AG09309 (cell line): ENCODE data around the gene CASQ2.

Experiments used
- DNase-seq: peaks from one replicate; pipeline ENCODE4 v3.0.0-alpha.2; 2010; ENCODE audit warnings: low read depth
- H3K4me3 ChIP-seq: 2 replicates; pipeline ENCODE4 v1.5.1; 2011; ENCODE audit warnings: mild to moderate bottlenecking, low read depth, low read length, moderate library complexity; ENCODE audit not compliant: control insufficient read depth
- TF ChIP-seq, protein P1 (sequence below): IDR thresholded peaks from 2 replicates; pipeline ENCODE4 v1.5.1; 2011; ENCODE audit warnings: mild to moderate bottlenecking, low read depth, low read length, inconsistent platforms; ENCODE audit not compliant: insufficient read depth, control insufficient read depth; ENCODE audit errors: missing control alignments

Gene CASQ2

DNA sequence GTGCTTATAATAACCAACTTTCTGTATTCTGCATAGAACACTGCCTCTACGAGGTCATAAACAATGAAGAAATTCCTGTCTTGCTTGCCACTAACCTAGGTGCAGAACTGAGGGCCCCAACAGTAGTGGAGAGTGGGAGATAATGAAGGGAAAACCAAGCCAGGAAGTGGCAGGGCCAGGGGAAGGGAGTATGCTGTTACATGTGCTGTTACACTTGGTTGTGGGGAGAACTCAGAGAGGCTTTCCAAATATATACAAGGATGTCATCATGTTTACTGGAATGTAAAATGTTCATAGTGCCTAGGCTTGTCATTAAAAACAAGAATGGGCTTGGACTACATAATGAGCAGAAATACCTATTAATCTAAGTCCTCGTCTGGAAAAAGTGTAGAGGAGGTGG lies 41.3 kb upstream of the CASQ2 start:
- no peak overlapping the region for H3K4me3 ChIP-seq
- TF ChIP-seq, protein P1, sequence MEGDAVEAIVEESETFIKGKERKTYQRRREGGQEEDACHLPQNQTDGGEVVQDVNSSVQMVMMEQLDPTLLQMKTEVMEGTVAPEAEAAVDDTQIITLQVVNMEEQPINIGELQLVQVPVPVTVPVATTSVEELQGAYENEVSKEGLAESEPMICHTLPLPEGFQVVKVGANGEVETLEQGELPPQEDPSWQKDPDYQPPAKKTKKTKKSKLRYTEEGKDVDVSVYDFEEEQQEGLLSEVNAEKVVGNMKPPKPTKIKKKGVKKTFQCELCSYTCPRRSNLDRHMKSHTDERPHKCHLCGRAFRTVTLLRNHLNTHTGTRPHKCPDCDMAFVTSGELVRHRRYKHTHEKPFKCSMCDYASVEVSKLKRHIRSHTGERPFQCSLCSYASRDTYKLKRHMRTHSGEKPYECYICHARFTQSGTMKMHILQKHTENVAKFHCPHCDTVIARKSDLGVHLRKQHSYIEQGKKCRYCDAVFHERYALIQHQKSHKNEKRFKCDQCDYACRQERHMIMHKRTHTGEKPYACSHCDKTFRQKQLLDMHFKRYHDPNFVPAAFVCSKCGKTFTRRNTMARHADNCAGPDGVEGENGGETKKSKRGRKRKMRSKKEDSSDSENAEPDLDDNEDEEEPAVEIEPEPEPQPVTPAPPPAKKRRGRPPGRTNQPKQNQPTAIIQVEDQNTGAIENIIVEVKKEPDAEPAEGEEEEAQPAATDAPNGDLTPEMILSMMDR, result no peak
- DNase-seq, result no peak

DNA sequence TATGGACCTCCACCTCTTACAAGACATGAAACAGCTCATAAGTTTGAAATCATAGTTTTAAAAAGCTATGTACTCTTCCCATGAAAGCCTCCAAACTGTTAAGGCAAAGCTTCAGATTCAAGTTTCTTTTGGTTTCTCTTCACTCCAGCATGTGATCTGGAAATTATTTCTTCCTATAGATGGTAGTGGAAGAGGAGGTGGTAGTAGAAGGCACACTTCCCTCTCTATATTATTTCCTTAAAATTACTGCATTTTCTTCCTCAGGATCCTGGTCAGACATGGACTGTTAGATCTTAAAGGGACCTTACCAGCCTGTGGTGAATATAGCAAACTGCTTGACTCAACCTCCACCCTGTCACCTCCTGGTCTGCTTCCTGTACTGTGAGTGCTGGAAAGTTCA lies 40.6 kb upstream of the CASQ2 start:
- TF ChIP-seq, protein P1, result no peak
- H3K4me3 ChIP-seq, result no peak overlapping the region
- DNase-seq, result no peak

DNA sequence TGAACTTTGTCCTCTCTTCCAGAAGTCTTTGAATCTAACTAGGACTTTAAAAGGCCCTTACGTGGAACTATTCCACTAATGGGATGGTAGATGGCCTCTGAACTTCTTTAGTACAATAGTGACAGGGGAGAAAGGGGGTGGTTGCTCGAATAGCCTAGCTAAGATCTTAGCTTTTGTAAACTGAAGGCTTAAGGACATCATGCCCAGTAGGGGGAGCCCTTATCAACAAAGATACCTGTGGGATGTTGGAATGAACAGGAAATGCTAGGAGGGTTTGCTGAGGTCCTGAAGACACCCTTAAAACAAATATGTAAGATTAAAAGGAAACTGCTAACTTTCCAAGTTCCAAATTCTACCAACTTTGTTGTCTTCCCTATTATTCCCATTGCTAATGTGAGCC lies 39.2 kb upstream of the CASQ2 start:
- no peak overlapping the region for H3K4me3 ChIP-seq
- TF ChIP-seq, protein P1, result peak; percentile 75
- peak; percentile 46 for DNase-seq

DNA sequence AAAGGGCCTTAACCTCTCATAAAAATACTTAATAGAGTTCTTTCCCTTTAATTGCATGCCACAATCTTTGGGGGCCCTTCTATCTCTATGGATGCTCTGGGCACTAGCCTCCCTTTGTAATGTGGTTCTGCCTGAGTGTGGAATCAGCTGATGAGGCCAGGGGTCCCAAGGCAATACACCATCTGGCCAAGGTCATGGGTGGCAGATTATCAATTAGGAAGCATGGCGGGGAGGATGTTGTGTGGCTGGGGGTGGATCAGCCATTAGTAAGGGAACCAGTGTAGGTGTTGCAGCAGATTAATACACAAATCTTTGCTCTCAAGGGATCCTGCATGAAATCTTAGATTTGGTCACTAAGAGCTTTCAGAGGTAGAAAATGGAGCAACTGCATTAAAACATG lies 37.1 kb upstream of the CASQ2 start:
- TF ChIP-seq, protein P1, result no peak
- no peak overlapping the region for H3K4me3 ChIP-seq
- no peak for DNase-seq

DNA sequence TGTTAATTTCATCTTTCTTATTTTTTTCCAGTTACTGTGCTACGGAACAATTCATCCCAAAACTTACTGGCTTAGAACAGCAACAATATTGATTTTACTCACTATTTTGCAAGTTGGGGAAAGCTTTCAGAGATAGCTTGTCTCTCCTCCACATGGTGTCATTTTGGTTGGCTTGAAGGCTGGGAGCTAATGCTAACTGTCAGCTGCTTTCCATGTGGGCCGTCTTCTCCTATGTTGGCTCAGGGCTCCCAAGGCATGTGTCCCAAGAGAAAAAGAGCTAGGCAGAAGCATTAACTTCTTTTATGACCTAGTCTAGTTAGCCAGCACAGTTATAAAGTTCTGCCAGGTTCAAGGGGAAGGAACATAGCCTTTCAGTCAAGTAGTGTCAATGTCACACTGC lies 33.9 kb upstream of the CASQ2 start:
- no peak for DNase-seq
- TF ChIP-seq, protein P1, result no peak

DNA sequence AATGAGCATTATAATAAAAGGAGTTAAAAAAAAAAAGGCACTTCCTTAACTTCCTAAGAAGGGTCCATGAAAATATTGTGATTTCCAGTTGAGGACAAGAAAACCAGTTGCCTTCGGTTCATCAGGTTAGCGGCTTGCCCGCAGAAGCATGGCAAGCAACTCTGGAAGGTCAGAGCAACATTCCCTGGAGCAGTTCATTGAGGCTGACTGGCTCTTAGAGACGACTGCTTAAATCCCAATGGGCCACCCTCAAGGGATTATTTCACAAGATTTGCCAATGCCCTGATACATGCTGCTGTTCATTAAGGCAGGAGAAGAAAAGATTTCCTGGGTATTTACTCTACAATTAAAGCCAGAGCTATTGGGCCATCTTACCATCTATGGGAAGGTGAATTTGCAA lies 29.0 kb upstream of the CASQ2 start:
- DNase-seq, result no peak
- TF ChIP-seq, protein P1, result no peak
- H3K4me3 ChIP-seq, result no peak overlapping the region

More for the DNA sequence above, 33.9 kb upstream of the CASQ2 start:
- no peak overlapping the region for H3K4me3 ChIP-seq

DNA sequence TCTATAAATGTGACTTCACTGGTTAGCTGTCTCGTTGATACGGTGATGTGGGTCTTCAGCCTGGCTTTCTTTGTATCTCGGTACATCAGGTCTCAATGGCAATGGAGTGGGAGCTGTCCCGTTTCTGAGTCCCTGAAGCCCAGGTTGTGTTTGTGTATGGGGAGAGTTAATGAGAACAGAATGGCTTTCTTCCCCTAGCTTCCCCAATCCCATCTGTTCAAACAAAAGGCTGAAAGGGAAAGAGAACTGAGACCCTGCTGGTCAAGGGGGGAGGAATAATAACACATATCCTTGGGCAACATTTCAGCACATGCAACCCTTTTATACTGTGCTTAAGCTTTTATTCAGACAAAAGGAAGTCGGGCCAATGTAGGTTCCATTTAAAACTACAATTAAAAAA lies 28.4 kb upstream of the CASQ2 start:
- no peak for DNase-seq
- TF ChIP-seq, protein P1, result no peak
- H3K4me3 ChIP-seq, result no peak overlapping the region
